HG03280 (cell line): ENCODE data around the gene LY86.
"Not testable (repeated sequence)": the region's sequence is repeated elsewhere in the genome, so short reads cannot be mapped to it uniquely, and the experiment has no call there.

Source experiments
- ATAC-seq: cut with Tn5 transposase; IDR thresholded peaks from one replicate; pipeline ENCODE4 v1.9.1; 2021; ENCODE audit warnings: mild to moderate bottlenecking, moderate library complexity; ENCODE audit not compliant: unreplicated experiment

The LY86 gene

GRCh38 chr6:6595025-6595424 lies 6.5 kb downstream of the LY86 start:
- ATAC-seq = no peak

DNA sequence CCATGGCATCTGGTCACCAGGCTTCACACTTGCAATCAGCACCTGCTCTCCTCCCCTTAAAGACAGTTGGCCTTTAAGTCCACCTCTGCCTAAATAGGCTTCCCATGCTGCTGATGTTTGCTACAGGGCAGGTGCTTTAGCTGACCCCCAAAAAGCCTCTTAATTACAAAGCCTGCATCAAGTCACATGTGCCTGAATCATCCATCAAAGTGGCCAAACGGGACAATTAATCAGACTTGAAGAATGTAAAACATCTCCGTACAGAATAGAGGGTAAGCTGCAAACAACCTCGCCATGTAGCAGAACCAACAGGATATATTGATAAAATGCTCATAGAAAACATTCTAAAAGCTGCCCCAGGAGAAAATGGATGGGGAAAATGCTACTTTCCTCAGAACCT lies 7.4 kb downstream of the LY86 start:
- no peak for ATAC-seq

DNA sequence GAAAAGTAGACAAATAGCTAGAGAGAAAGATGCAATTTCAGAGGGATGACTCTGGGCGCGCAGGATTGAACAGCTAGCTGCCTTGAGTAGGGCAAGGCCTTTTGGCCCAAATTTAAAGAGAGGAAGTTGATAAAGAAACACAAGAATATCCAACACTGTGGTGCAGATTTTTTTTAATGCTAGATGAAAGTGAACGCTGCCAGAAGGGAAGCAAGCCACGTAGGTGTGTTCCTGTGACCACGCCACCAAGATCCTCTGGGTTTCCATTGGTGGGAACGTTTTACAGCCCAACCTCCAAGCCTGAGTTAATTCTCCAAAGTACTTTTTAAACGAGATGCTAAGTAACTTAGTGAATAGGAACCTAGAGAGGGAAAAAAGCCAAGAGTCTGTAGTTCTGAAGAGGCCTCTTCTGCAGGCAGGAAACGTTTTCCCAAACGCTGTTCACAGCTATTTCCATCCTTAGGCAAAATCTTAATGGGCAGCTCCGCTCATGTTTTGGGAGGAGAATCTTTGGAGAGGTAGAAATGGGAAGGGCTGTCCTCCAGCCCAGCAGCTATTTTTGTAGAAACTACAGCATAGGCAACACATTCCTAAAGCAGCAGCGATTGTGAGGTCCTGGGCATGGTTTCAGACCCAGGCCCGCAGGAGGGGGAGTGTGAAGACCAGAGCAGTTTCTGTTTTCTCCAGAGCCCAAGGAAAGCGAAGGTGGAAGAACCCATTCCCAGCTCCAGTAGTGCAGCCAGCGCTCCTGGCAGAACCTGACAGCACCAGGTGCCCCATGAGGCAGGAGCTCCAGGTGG lies 8.2 kb downstream of the LY86 start:
- ATAC-seq = no peak

DNA sequence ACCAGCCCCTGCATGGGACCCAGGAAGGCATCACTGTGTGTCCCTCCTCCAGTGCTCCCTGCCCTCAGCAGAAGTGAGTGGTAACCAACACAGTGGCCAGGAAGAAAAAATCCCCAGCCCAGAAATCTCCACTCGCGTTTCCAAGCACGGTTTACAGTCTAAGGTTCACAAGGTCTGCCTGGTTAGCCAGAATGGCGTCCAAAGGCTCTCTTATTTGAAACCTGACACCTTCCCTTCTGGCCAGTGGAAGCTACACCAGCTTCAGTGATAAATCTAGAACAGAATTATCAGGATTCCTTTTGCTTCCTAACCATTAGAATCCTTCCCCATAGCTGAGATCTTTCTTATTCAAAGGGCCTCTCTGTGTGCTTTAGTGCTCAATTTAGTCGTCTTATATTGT lies 9.2 kb downstream of the LY86 start:
- no peak for ATAC-seq

DNA sequence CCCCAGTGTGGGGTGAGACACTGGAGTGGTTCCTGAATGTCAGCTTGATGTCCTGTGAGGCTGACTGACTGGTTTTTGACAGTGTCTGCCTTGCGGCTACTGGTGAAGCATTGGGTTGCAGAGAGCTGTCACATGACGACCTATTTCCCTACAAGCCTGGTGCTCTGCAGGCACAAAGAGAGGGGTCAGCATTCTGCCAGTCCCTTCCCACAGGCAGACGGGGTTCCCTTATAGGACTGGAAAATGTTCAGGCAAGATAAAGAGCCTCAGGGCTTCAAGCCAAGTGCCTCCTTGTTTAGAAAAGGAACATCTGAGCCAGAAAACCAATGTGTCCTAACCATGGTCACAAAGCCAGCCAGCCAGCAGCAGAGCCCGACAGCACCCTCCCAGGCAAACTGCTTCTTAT lies 11.0 kb downstream of the LY86 start:
- ATAC-seq = no peak

- no peak for ATAC-seq
These were observed 12.4 kb downstream of the LY86 start for GRCh38 chr6:6600875-6601274.

GRCh38 chr6:6602262-6602661 lies 13.7 kb downstream of the LY86 start:
- no peak for ATAC-seq

- no peak for ATAC-seq
These were observed 14.8 kb downstream of the LY86 start for GRCh38 chr6:6603317-6603716.

GRCh38 chr6:6604015-6604414 lies 15.5 kb downstream of the LY86 start:
- no peak for ATAC-seq

GRCh38 chr6:6604566-6604965 lies 16.0 kb downstream of the LY86 start:
- no peak for ATAC-seq

- no peak for ATAC-seq
These were observed 17.4 kb downstream of the LY86 start for GRCh38 chr6:6605873-6606272.

DNA sequence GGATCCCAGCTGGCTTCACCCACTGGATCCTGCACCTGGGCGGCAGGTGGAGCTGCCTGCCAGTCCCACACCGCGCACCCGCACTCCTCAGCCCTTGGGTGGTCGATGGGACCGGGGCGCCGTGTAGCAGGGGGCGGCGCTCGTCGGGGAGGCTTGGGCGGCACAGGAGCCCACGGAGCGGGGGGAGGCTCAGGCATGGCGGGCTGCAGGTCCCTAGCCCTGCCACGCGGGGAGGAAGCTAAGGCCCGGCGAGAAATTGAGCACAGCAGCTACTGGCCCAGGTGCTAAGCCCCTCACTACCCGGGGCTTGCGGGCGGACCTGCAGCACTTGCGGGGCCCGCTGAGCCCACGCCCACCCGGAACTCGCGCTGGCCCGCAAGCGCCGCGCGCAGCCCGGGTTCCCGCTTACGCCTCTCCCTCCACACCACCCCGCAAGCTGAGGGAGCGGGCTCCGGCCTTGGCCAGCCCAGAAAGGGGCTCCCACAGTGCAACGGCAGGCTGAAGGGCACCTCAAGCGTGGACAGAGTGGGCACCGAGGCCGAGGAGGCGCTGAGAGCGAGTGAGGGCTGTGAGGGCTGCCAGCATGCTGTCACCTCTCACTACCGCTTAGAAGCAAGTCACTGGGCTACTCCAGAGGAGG lies 18.0 kb downstream of the LY86 start:
- not testable (repeated sequence) for ATAC-seq

DNA sequence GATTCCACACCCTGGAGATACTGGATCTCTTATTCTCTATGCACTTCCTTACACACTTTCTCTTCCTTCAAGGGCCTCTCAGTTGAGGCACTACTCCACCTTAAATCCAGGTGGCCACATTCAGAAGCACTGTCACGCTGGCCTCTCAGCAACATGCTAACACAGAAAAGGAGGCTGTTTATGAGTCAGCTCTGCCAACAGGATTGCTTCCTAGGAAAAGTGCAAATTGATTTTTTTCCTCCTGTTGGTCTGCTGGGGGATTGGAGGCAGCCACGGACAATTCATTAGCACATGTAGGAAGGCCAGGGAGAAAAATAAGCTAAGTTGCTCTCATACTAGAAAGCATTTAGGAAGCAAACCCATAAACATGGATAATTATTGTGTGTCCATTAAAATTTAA lies 20.9 kb downstream of the LY86 start:
- ATAC-seq = no peak

DNA sequence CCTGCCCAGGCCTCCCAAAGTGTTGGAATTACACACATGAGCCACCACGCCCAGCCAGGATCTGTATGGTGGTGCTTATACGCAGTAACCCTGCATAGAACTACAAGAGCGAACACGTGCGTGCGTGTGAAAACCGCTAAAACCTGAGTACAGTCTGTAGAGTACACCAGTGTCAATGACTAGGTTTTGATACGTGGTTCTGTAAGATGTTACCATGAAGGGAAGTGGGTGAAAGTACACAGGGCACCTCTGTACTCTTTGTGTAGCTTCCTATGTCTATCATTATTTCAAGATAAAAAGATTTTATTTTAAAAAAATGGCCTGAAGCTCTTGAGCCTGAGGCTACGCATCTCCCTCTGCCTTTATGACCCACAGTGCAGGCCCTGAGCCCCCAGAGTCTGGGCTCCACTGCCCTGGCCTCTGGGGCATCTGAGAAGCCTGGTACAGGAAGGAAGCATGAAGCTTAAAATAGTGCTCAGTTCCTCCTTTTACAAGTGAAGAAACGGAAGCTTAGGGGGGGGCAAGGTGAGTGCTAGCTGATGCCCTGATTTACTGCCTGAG lies 21.6 kb downstream of the LY86 start:
- ATAC-seq = peak; percentile 81

- ATAC-seq = no peak
These were observed 23.0 kb downstream of the LY86 start for GRCh38 chr6:6611486-6611885.

DNA sequence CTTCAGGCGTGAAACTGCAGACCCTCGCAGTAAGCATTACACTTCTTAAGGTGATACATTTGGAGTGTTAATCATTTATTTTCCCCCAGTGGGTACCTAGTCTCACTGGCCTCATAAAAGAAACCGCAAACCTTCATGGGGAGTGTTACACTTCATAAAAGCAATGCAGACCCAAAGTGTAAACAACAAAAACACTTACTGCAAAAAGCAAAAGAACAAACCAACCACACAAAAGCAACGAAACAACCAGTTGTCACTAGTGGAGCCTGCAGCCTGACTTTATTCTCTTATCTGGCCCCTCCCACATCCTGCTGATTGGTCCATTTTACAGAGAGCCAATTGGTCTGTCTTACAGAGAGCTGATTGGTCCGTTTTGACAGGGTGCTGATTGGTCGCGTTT lies 23.8 kb downstream of the LY86 start:
- no peak for ATAC-seq

GRCh38 chr6:6613103-6613718 lies 24.7 kb downstream of the LY86 start:
- not testable (repeated sequence) for ATAC-seq

- no peak for ATAC-seq
These were observed 25.8 kb downstream of the LY86 start for GRCh38 chr6:6614096-6614982.

DNA sequence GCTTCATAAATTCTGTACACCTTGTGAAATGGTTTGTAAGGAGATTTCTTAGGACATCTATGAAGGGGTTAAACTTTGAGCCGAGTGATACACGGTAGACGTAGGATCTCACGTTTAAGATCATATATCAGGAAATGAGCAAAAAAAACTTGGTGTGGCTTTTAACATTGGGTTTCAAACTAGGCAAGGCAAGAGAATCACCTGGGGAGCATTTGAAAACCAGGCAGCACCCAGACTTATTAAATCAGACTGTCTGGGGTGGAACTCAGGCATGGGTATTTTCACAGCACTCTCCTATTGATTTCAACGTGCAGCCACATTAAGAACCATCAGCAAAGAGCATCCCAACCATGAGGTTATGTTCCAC lies 26.4 kb downstream of the LY86 start:
- ATAC-seq = no peak

- ATAC-seq = no peak
These were observed 28.1 kb downstream of the LY86 start for GRCh38 chr6:6616656-6617055.
